ENCODE results near the gene PARP2. TPM values are rescaled to one million over a fixed set of nuclear protein-coding genes. Genes with fewer than 3 reads are reported as not detected.

PARP2 gene
- total RNA-seq (2022) (28.6 and 30.5 TPM in 2 replicates), Bru-seq, nascent RNA (percentile 73 among the genes with signal in this experiment), BruChase-seq, experiment 1, labeled RNA remaining after a 6-hour chase (percentile 73 among the genes with signal in this experiment), BruChase-seq, experiment 2, labeled RNA remaining after a 2-hour chase (percentile 69 among the genes with signal in this experiment)
- long read RNA-seq, transcript PARP2-201 (16 exons, 1,886 nt): major isoform, 13 of 35 reads
- long read RNA-seq, partial matches to known transcripts: 9 of 35 reads
- long read RNA-seq, other reads (novel, unspliced or antisense): 8 of 35 reads

GRCh38 chr14:20343092-20343861 lies at the start of gene PARP2:
PARP2 (plus strand) TSS chr14:20343635; CDS start chr14:20343642, 7 bp downstream.
- peaks cover 7% of the 10 kb centered on the region for H3K4me1 Mint-ChIP-seq (ENCODE audit: low read depth, unreplicated experiment)
- peak within 1 kb of the TSS; percentile 98 for H3K27ac Mint-ChIP-seq (ENCODE audit: unreplicated experiment)
- H3K27me3 Mint-ChIP-seq (ENCODE audit: unreplicated experiment): no peaks in the 10 kb centered on the region
- BruUV-seq (replicated peaks): no TSS peak
- no peaks in the 10 kb centered on the region for H3K9me3 Mint-ChIP-seq (ENCODE audit: low read depth, unreplicated experiment)
- TF ChIP-seq CTCF (IDR thresholded peaks at IDR 0.05; ENCODE audit: unreplicated experiment): no peak
- intact Hi-C loops (cut with micrococcal nuclease; ENCODE audit: unreplicated experiment): loop anchor here (5.0 kb wide), 2 partner anchors 74 to 114 kb away; partner anchors contain the start of gene APEX1
- peak; percentile 98 for DNase-seq
- CTCF ChIA-PET: interaction anchor here (0.6 to 2.4 kb wide), 15 partner anchors 10 to 780 kb away, joined by 3 to 12 read pairs (median 4); partner anchors contain the start of genes APEX1, CCNB1IP1 and PIP4P1
- H3K4me3 Mint-ChIP-seq (ENCODE audit: low read depth, unreplicated experiment): peak within 1 kb of the TSS; percentile 93
- peaks cover 41% of the 10 kb centered on the region for H3K36me3 Mint-ChIP-seq (ENCODE audit: insufficient read depth, unreplicated experiment)

GRCh38 chr14:20294636-20295035 lies 48.8 kb upstream of the PARP2 start:
- no peaks in the 10 kb centered on the region for H3K36me3 Mint-ChIP-seq (ENCODE audit: insufficient read depth, unreplicated experiment)
- CTCF ChIA-PET: no interaction called here
- DNase-seq: no peak
- no peak for TF ChIP-seq CTCF (IDR thresholded peaks at IDR 0.05; ENCODE audit: unreplicated experiment)
- no peak overlapping the region for H3K4me3 Mint-ChIP-seq (ENCODE audit: low read depth, unreplicated experiment)
- no peaks in the 10 kb centered on the region for H3K4me1 Mint-ChIP-seq (ENCODE audit: low read depth, unreplicated experiment)
- intact Hi-C loops (cut with micrococcal nuclease; ENCODE audit: unreplicated experiment): no loop called here
- BruUV-seq (replicated peaks): no TSS peak
- no peaks in the 10 kb centered on the region for H3K9me3 Mint-ChIP-seq (ENCODE audit: low read depth, unreplicated experiment)
- H3K27ac Mint-ChIP-seq (ENCODE audit: unreplicated experiment): no peak overlapping the region
- no peaks in the 10 kb centered on the region for H3K27me3 Mint-ChIP-seq (ENCODE audit: unreplicated experiment)

- BruUV-seq (replicated peaks): no TSS peak
- no peak for TF ChIP-seq CTCF (IDR thresholded peaks at IDR 0.05; ENCODE audit: unreplicated experiment)
- peaks cover under 1% of the 10 kb centered on the region for H3K36me3 Mint-ChIP-seq (ENCODE audit: insufficient read depth, unreplicated experiment)
Measured at GRCh38 chr14:20295067-20295466, 48.4 kb upstream of the PARP2 start.

GRCh38 chr14:20302042-20302755 lies 41.2 kb upstream of the PARP2 start:
- Mint-ChIP-seq H3K27ac (ENCODE audit: unreplicated experiment) (no peak overlapping the region), H3K4me1 (ENCODE audit: low read depth, unreplicated experiment) (peaks cover 17% of the 10 kb centered on the region), H3K4me3 (ENCODE audit: low read depth, unreplicated experiment) (no peak overlapping the region), H3K9me3 (ENCODE audit: low read depth, unreplicated experiment) (no peaks in the 10 kb centered on the region), H3K27me3 (ENCODE audit: unreplicated experiment) (no peaks in the 10 kb centered on the region), H3K36me3 (ENCODE audit: insufficient read depth, unreplicated experiment) (peaks cover 17% of the 10 kb centered on the region)
- no peak for TF ChIP-seq CTCF (IDR thresholded peaks at IDR 0.05; ENCODE audit: unreplicated experiment)
- no peak for DNase-seq
- intact Hi-C loops (cut with micrococcal nuclease; ENCODE audit: unreplicated experiment): no loop called here
- BruUV-seq (replicated peaks): no TSS peak
- CTCF ChIA-PET: no interaction called here

More at GRCh38 chr14:20295067-20295466, 48.4 kb upstream of the PARP2 start:
- H3K27me3 Mint-ChIP-seq (ENCODE audit: unreplicated experiment): no peaks in the 10 kb centered on the region
- CTCF ChIA-PET: no interaction called here
- H3K9me3 Mint-ChIP-seq (ENCODE audit: low read depth, unreplicated experiment): no peaks in the 10 kb centered on the region
- no peaks in the 10 kb centered on the region for H3K4me1 Mint-ChIP-seq (ENCODE audit: low read depth, unreplicated experiment)
- no peak overlapping the region for H3K4me3 Mint-ChIP-seq (ENCODE audit: low read depth, unreplicated experiment)
- intact Hi-C loops (cut with micrococcal nuclease; ENCODE audit: unreplicated experiment): no loop called here
- no peak for DNase-seq
- no peak overlapping the region for H3K27ac Mint-ChIP-seq (ENCODE audit: unreplicated experiment)

Measured in Calu3 (cell line).